ENCODE measurements around the gene KRTCAP2. TPM values are rescaled to one million over a fixed set of nuclear protein-coding genes. Genes with fewer than 3 reads are reported as not detected.

Gene KRTCAP2
- total and polyA plus RNA-seq, 8 donors, result 91.8 to 238 (median 108) TPM

DNA sequence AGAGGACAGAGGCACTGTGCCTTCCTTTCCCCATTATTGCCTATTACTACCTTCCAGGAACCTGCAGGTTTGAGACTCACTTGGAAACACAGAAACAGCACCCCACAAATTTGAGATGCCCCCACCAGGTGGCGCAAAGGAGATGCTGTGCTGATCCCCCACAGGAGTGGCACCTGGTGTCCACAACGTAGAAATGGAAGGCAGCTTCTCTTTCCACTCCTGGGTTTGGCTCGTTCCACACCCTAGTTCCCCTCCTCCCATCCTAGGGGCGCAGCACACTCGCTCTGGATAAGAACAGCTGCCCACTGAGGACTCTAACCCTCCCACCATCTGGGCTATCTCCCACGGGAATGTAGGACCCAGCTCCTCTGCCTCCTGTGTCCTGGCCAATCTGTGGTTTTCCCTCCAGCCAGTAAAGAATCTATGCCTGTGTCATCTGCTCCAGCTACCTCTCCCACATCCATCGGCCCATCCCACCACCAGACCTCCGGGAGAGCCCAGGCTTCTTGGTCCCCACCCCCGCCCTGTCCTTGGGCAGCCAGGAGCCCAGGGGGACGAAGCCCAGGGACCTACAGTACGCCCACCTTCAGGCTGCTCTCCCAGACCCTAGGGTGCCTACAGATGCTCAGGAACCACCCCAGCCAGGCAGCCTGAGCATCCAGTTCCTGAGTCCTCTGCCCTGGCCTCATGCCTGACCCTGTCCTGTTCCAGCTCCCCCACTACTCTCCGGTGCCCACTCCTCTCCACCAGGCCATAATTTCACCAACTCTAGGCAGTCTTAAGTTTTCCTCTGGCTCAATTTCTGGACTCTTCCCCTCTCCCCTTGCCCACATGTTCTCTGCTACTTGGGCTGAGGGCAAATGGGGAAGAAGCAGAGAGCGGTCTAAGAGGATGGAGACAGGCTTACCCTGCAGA, 34.0 kb upstream of the KRTCAP2 start:
- peak; percentile 68 to 90 (median 82) for DNase-seq
- peak overlapping the region; percentile 6 to 98 (median 96) for H3K27ac ChIP-seq
- H3K27me3 ChIP-seq, result no peaks in the 10 kb centered on the region
- WGBS, 2 donors, result 22 to 24% methylated on average over 13 of the region's 13 CpGs
- peaks cover 0 to 15% (median 0%) of the 10 kb centered on the region in 3 donors for H3K4me1 ChIP-seq
- H3K36me3 ChIP-seq, result no peaks in the 10 kb centered on the region
- intact Hi-C loops (cut with DNase I), result no loop called here
- no peak for FAIRE-seq
- TF ChIP-seq, protein P1, sequence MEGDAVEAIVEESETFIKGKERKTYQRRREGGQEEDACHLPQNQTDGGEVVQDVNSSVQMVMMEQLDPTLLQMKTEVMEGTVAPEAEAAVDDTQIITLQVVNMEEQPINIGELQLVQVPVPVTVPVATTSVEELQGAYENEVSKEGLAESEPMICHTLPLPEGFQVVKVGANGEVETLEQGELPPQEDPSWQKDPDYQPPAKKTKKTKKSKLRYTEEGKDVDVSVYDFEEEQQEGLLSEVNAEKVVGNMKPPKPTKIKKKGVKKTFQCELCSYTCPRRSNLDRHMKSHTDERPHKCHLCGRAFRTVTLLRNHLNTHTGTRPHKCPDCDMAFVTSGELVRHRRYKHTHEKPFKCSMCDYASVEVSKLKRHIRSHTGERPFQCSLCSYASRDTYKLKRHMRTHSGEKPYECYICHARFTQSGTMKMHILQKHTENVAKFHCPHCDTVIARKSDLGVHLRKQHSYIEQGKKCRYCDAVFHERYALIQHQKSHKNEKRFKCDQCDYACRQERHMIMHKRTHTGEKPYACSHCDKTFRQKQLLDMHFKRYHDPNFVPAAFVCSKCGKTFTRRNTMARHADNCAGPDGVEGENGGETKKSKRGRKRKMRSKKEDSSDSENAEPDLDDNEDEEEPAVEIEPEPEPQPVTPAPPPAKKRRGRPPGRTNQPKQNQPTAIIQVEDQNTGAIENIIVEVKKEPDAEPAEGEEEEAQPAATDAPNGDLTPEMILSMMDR (IDR thresholded peaks at IDR 0.05), result peak; percentile 63 to 74 (median 68)
- H3K4me3 ChIP-seq, result peak overlapping the region in 1 of 4 donors; percentile 17
- H3K9me3 ChIP-seq, result no peaks in the 10 kb centered on the region
- peak; percentile 29 to 59 (median 56) for ATAC-seq

DNA sequence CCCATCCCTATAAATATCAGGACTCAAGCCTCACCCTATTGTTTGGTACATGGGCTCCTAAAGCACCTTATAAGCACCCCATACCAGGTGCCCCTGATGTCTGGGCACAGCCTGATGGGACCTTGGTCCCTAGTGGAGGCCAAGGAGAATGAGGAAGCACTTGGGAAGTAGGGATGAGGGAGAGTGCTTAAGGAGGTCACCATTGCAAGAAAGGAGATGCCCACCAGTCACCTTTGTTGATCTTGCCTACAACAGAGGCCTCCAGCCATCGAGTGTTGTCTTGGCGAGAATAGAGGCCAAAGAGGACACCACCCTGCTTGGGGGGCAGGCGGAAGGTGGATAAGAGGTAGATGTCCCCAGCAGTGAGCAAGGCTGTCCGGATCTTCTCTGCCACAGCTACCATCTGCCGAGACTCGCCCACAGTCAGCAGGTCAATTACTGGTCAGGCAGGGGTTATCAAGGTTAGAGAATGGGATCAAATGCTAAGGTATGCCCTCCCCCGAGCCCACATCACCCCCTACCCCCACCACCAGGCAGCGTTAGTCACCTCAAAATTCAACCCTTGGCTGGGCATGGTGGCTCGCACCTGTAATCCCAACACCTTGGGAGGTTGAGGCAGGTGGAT, 33.0 kb upstream of the KRTCAP2 start:
- no peaks in the 10 kb centered on the region for H3K9me3 ChIP-seq
- TF ChIP-seq, protein P1 (IDR thresholded peaks at IDR 0.05), result no peak
- no peak for FAIRE-seq
- no peak for ATAC-seq
- intact Hi-C loops (cut with DNase I), result no loop called here
- DNase-seq, result peak in 1 of 6 donors; percentile 38
- H3K27ac ChIP-seq, result no peak overlapping the region
- no peaks in the 10 kb centered on the region for H3K27me3 ChIP-seq
- no peak overlapping the region for H3K4me3 ChIP-seq
- peaks cover 0 to 15% (median 0%) of the 10 kb centered on the region in 3 donors for H3K4me1 ChIP-seq
- WGBS, 2 donors, result 60 to 67% methylated on average over 9 of the region's 9 CpGs
- no peaks in the 10 kb centered on the region for H3K36me3 ChIP-seq

DNA sequence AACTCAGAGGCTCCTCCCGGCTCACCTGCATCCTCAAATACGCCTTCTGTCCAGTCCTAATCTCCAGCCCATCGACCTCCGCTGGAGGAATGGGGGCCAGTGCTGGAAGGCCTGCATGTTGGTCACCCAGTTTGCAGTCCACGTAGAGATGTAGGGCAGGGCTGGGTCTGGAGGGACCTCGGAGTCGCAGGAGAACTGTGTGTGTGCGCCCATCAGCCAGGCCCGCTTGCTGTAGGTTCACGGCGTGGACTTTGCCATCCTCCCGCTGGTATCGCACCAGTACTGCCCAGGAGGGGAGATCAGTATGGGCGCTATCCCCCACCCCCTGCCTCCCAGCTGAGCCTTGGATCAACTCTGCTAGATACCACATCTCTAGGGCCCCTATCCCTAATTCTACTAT, 31.9 kb upstream of the KRTCAP2 start:
- peaks cover 0 to 15% (median 0%) of the 10 kb centered on the region in 3 donors for H3K4me1 ChIP-seq
- intact Hi-C loops (cut with DNase I), result no loop called here
- ATAC-seq (no peak), FAIRE-seq (no peak), DNase-seq (peak in 1 of 6 donors; percentile 57)
- no peaks in the 10 kb centered on the region for H3K9me3 ChIP-seq
- no peak overlapping the region for H3K27ac ChIP-seq
- no peaks in the 10 kb centered on the region for H3K27me3 ChIP-seq
- no peak overlapping the region for H3K4me3 ChIP-seq
- H3K36me3 ChIP-seq, result no peaks in the 10 kb centered on the region
- 90 to 92% methylated on average over 14 of the region's 14 CpGs for WGBS, 2 donors
- TF ChIP-seq, protein P1 (IDR thresholded peaks at IDR 0.05), result no peak

DNA sequence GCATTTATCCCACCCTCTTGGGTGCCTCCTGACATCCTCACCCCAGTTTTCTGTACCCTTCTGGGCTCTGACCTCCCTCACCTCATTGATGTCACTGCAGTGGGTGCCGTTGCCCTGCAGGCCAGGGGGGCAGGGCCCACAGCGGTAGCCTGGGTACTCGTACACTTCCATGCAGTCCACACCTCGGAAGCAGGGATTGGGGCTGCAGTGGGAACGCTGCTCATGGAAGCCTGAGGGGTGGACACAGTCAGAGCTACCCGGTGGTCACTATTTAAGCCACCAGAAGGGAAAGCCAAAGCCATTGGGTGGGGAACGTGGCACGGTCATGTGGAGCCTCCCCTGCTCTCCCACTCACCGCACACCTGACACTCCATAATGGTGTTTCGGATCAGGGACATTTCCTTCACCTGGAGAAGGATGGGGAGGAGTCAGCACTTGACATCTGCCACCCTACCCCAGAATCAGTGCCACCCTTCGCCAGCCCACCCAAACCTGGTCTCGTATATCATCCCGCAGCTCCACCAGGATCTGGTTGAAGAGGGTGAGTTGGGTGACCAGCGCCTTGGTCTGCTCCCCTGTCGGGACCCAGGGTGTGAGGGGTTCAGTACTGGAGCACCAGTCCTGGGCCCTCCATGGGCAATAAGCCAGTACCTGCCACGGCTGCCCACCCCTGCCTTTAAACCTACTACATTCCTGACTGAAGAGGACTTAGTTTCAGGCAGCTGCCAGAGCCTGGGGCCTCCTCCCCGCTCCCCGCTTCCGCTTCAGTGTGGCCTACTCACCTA, 29.8 kb upstream of the KRTCAP2 start:
- Histone ChIP-seq H3K9me3 (no peaks in the 10 kb centered on the region), H3K4me3 (no peak overlapping the region), H3K36me3 (no peaks in the 10 kb centered on the region), H3K27ac (no peak overlapping the region), H3K27me3 (no peaks in the 10 kb centered on the region), H3K4me1 (peaks cover 0 to 11% (median 0%) of the 10 kb centered on the region in 3 donors)
- FAIRE-seq (no peak), ATAC-seq (no peak), DNase-seq (peak in 2 of 6 donors; percentile 25 to 58)
- 87 to 92% methylated on average over 19 of the region's 19 CpGs for WGBS, 2 donors
- TF ChIP-seq, protein P1 (IDR thresholded peaks at IDR 0.05), result no peak
- intact Hi-C loops (cut with DNase I), result no loop called here
